GM18907 (cell line): ENCODE data around the gene RCC2.
A peak's percentile ranks its signal among the peaks of the same experiment; 100 is the strongest.
"Not testable (repeated sequence)": the region's sequence is repeated elsewhere in the genome, so short reads cannot be mapped to it uniquely, and the experiment has no call there.

Experiments used
- ATAC-seq: cut with Tn5 transposase; IDR thresholded peaks from one replicate; pipeline ENCODE4 v1.9.1; 2021; ENCODE audit warnings: mild to moderate bottlenecking, moderate library complexity; ENCODE audit not compliant: unreplicated experiment

RCC2 gene

GRCh38 chr1:17439250-17440073 is at the start of gene RCC2:
TSS of gene RCC2 (minus strand) at chr1:17439677. CDS start at chr1:17438514, 1,163 bp downstream.
- peak; percentile 34 for ATAC-seq

DNA sequence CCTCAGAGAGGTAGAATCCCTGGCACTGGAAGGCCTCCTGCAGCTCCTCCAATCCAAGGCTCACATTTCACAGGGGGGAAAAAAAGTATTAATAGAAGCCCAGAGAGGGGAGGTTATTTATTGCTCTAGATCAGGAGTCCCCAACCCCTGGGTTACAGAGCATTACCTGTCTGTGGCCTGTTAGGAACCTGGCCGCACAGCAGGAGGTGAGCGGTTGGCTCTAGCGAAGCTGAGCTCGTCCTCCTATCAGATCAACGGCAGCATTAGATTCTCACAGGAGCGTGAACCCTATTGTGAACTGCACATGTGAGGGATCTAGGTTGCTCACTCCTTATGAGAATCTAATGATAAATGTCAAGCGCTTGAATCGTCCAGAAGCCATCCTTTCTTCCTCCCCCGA is 46.8 kb upstream of the RCC2 start:
- ATAC-seq, result no peak

GRCh38 chr1:17485281-17485680 is 45.8 kb upstream of the RCC2 start:
- ATAC-seq, result no peak

DNA sequence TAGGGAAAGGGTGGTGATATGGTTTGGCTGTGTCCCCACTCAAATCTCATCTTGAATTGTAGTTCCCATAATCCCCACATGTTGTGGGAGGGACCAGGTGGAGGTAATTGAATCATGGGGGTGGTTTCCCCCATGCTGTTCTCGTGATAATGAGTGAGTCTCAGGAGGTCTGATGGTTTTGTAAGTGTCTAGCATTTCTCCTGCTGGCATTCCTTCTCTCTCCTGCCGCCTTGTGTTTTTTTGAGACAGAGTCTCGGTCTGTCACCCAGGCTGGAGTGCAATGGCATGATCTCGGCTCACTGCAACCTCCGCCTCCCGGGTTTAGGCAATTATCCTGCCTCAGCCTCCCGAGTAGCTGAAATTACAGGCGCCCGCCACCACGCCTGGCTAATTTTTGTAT is 42.5 kb upstream of the RCC2 start:
- ATAC-seq, result not testable (repeated sequence)

GRCh38 chr1:17480846-17481245 is 41.4 kb upstream of the RCC2 start:
- no peak for ATAC-seq

- no peak for ATAC-seq
These were observed 36.3 kb upstream of the RCC2 start for GRCh38 chr1:17475752-17476151.

- ATAC-seq, result not testable (repeated sequence)
These were observed 35.5 kb upstream of the RCC2 start for GRCh38 chr1:17474836-17475555.

- ATAC-seq, result no peak
These were observed 33.3 kb upstream of the RCC2 start for GRCh38 chr1:17472814-17473213.

DNA sequence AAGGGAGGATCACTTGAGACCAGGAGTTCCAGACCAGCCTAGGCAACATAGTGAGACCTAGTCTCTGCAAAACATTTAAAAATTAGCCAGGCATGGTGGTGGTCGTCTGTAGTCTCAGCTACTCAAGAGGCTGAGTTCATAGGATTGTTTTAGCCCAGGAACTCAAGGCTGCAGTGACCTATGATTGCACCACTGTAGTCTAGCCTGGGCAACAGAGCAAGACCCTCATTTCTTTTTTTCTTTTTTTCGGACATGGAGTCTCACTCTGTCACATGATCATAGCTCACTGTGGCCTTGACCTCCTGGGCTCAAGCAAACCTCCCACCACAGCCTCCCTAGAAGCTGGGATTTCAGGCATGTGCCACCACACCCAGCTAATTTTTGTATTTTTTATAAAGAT is 31.9 kb upstream of the RCC2 start:
- no peak for ATAC-seq

- no peak for ATAC-seq
These were observed 30.7 kb upstream of the RCC2 start for GRCh38 chr1:17470021-17470799.

GRCh38 chr1:17468357-17469265 is 29.1 kb upstream of the RCC2 start:
- ATAC-seq, result not testable (repeated sequence)

GRCh38 chr1:17466359-17466758 is 26.9 kb upstream of the RCC2 start:
- no peak for ATAC-seq

DNA sequence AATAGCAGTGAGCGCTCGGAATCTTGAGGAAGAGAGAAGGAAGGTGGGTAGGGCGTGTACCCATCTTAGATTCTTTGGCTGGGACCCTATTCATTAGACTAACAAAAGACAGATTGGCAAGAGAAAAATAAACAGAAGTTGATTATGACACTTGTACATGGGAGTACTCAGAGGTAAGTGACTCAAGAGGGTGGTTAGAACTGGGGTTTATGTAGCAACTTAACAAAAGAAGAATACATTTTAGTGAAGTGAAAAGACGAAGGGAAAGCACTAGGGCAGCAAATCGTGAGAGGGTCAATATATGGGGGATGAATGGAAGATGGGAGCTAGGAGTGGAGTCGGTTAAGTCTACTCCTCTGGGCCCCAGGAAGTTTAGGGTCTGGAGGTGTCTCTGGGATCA is 25.8 kb upstream of the RCC2 start:
- ATAC-seq, result no peak

- ATAC-seq, result no peak
These were observed 24.5 kb upstream of the RCC2 start for GRCh38 chr1:17463991-17464390.

DNA sequence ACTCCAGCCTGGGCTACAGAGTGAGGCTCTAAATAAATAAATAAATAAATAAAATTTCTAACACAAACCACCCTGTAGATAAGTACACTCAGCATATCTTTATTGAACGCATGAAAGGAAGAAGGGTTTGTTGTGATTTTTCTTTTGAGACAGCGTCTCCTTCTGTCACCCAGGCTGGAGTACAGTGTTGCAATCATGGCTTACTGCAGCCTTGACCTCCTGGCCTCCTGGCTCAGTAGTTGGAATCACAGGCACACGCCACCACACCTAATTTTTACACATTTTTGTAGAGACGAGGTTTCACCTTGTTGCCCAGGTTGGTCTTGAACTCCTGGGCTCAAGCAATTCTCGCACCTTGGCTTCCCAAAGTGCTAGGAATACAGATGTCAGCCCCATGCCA is 23.2 kb upstream of the RCC2 start:
- no peak for ATAC-seq

DNA sequence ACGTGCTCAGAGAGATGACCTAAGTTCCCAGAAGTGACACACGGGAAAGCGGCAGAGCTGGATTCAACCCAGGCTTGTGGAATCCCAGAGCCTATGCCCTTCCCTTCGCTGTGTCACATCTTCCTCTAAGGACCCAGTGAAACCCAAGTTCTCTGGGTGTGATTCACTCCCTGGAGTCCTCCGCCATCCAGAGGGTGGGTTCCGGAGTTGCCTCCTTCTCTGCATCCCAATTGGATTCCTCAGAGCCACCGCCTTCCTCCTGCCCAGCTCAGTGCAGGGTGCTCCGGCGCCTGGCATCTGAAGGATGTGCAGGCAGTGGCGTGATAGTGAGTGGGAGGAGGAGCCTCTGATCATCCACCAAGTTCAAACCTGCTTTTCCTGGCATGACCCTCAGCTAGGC is 20.7 kb upstream of the RCC2 start:
- ATAC-seq, result no peak

DNA sequence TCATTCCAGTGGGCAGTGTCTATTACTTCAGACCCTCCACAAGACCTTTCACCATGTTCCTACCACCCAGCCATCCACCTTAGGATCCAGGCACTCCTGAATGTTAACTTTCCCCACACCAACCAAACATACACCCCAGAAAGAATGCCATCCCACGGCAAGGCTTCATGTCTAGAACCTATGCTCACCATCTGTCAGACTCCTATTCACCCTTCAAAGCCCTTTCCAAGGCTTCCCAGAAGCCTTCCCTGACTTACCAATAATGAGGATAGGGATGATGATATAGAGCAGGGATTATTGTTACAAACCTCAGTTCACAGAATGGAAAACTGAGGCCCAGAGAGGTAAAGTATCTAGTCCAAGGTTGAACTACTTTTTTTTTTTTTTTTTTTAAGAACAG is 19.3 kb upstream of the RCC2 start:
- ATAC-seq, result no peak

- no peak for ATAC-seq
These were observed 13.2 kb upstream of the RCC2 start for GRCh38 chr1:17452686-17453085.

DNA sequence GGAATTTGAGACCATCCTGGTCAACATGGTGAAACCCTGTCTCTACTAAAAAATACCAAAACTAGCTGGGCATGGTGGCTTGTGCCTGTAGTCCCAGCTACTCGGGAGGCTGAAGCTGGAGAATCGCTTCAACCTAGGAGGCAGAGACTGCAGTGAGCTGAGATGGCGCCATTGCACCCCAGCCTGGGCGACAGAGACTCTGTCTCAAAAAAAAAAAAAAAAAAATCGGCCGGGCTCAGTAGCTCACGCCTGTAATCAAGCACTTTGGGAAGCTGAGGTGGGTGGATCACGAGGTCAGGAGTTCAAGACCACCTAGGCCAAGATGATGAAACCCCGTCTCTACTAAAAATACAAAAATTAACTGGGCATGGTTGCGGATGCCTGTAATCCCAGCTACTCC is 12.7 kb upstream of the RCC2 start:
- ATAC-seq, result not testable (repeated sequence)

DNA sequence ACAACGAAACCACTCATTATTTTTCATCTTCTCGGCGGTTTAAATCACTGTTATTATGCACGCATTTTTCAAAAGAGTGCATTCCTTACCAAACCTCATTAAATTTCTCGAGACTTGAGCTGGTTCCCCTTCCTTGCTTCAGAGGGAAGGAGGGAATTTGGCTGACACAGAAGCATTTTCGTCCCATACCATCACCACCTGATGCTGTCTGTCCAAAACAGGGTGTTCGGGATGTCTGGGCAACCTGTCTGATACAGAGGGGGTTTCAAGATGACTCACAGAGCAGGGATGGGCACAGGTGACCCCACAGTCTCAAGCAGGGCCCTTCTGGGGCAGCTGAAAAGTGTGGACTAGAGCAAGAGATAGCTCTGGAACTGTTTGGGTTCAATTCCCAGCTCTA is 12.3 kb upstream of the RCC2 start:
- ATAC-seq, result no peak
